Ishikawa (cell line): ENCODE results near the gene DIAPH2.

Source experiments
- CEBPB ChIP-seq: IDR thresholded peaks from 2 replicates; pipeline ENCODE4 v1.6.1; 2012
- CREB1 ChIP-seq: IDR thresholded peaks from 2 replicates; pipeline ENCODE4 v1.6.1; 2012; ENCODE audit warnings: low read depth
- EGR1 ChIP-seq: IDR thresholded peaks from 2 replicates; pipeline ENCODE4 v1.6.1; 2012
- EP300 ChIP-seq: IDR thresholded peaks from 2 replicates; pipeline ENCODE4 v1.6.1; 2012; ENCODE audit warnings: borderline replicate concordance
- FOXM1 ChIP-seq: IDR thresholded peaks from 2 replicates; pipeline ENCODE4 v1.6.1; 2012; ENCODE audit warnings: low read depth, borderline replicate concordance
- NFIC ChIP-seq: IDR thresholded peaks from 2 replicates; pipeline ENCODE4 v1.6.1; 2012
- RAD21 ChIP-seq: IDR thresholded peaks from 2 replicates; pipeline ENCODE4 v1.6.1; 2012; ENCODE audit warnings: low read depth
- TAF1 ChIP-seq: IDR thresholded peaks from 2 replicates; pipeline ENCODE4 v1.6.1; 2012; ENCODE audit warnings: low read depth, mild to moderate bottlenecking
- TCF12 ChIP-seq: IDR thresholded peaks from 2 replicates; pipeline ENCODE4 v1.6.1; 2012; ENCODE audit warnings: low read depth
- TEAD4 ChIP-seq: IDR thresholded peaks from 2 replicates; pipeline ENCODE4 v1.6.1; 2012
- YY1 ChIP-seq: IDR thresholded peaks from 2 replicates; pipeline ENCODE4 v1.6.1; 2012; ENCODE audit warnings: low read depth
- ZBTB7A ChIP-seq: IDR thresholded peaks from 2 replicates; pipeline ENCODE4 v1.6.1; 2012; ENCODE audit warnings: low read depth
- TF ChIP-seq, protein P1 (sequence below): IDR thresholded peaks from 2 replicates; pipeline ENCODE4 v1.6.1; 2012
- TF ChIP-seq, protein P2 (sequence below): IDR thresholded peaks from 2 replicates; pipeline ENCODE4 v1.6.1; 2012; ENCODE audit warnings: low read depth, mild to moderate bottlenecking
- TF ChIP-seq, protein P3 (sequence below): IDR thresholded peaks from 2 replicates; pipeline ENCODE4 v1.6.1; 2012

Gene DIAPH2

DNA sequence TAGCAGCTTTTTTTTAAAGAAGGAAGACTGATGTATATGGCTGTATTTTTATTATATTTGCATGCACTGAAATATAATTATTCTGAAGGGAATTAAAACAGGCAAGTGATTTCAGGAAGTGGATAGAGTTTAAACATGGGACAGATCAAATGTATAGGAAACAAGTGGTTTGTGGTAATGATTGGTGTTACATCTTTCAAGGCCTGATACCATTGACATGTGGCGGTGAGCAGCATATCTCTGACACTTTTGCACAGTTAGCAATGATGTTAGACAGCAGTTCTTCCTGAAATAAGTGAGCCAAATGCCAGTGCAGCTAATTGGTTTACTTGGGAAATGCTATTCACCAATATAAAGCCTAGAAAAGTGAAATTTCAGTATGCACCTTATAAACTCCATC is 471.2 kb downstream of the DIAPH2 start:
- no peak for TF ChIP-seq NFIC
- TF ChIP-seq FOXM1 = no peak
- no peak for TF ChIP-seq TEAD4
- TF ChIP-seq, protein P1, sequence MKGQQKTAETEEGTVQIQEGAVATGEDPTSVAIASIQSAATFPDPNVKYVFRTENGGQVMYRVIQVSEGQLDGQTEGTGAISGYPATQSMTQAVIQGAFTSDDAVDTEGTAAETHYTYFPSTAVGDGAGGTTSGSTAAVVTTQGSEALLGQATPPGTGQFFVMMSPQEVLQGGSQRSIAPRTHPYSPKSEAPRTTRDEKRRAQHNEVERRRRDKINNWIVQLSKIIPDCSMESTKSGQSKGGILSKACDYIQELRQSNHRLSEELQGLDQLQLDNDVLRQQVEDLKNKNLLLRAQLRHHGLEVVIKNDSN = no peak
- TF ChIP-seq CREB1 = no peak
- TF ChIP-seq RAD21 = no peak
- no peak for TF ChIP-seq EP300
- TF ChIP-seq TAF1 = no peak
- no peak for TF ChIP-seq TCF12
- TF ChIP-seq ZBTB7A = no peak
- no peak for TF ChIP-seq YY1
- TF ChIP-seq, protein P2, sequence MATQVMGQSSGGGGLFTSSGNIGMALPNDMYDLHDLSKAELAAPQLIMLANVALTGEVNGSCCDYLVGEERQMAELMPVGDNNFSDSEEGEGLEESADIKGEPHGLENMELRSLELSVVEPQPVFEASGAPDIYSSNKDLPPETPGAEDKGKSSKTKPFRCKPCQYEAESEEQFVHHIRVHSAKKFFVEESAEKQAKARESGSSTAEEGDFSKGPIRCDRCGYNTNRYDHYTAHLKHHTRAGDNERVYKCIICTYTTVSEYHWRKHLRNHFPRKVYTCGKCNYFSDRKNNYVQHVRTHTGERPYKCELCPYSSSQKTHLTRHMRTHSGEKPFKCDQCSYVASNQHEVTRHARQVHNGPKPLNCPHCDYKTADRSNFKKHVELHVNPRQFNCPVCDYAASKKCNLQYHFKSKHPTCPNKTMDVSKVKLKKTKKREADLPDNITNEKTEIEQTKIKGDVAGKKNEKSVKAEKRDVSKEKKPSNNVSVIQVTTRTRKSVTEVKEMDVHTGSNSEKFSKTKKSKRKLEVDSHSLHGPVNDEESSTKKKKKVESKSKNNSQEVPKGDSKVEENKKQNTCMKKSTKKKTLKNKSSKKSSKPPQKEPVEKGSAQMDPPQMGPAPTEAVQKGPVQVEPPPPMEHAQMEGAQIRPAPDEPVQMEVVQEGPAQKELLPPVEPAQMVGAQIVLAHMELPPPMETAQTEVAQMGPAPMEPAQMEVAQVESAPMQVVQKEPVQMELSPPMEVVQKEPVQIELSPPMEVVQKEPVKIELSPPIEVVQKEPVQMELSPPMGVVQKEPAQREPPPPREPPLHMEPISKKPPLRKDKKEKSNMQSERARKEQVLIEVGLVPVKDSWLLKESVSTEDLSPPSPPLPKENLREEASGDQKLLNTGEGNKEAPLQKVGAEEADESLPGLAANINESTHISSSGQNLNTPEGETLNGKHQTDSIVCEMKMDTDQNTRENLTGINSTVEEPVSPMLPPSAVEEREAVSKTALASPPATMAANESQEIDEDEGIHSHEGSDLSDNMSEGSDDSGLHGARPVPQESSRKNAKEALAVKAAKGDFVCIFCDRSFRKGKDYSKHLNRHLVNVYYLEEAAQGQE = no peak
- no peak for TF ChIP-seq CEBPB

DNA sequence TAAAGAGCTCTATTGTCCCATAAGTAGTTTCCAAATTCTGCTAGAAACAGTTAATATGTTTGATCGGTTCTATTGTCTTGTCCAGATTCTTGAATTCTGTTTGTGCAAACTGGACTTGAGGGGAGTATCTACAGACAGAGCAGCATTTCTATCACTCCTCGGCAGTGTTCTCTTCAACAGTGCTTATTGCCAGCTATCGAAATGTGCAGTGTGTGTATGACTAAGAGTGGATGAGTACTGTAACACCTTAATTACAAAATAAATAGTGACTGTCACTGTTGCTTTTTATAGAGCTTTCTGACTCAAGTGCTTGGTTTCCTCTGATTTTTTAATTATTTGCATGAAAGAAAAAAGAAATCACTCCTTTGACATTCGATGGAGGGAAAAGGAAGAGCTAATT is 473.6 kb downstream of the DIAPH2 start:
- TF ChIP-seq, protein P3, sequence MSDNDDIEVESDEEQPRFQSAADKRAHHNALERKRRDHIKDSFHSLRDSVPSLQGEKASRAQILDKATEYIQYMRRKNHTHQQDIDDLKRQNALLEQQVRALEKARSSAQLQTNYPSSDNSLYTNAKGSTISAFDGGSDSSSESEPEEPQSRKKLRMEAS = no peak
- TF ChIP-seq YY1 = no peak

DNA sequence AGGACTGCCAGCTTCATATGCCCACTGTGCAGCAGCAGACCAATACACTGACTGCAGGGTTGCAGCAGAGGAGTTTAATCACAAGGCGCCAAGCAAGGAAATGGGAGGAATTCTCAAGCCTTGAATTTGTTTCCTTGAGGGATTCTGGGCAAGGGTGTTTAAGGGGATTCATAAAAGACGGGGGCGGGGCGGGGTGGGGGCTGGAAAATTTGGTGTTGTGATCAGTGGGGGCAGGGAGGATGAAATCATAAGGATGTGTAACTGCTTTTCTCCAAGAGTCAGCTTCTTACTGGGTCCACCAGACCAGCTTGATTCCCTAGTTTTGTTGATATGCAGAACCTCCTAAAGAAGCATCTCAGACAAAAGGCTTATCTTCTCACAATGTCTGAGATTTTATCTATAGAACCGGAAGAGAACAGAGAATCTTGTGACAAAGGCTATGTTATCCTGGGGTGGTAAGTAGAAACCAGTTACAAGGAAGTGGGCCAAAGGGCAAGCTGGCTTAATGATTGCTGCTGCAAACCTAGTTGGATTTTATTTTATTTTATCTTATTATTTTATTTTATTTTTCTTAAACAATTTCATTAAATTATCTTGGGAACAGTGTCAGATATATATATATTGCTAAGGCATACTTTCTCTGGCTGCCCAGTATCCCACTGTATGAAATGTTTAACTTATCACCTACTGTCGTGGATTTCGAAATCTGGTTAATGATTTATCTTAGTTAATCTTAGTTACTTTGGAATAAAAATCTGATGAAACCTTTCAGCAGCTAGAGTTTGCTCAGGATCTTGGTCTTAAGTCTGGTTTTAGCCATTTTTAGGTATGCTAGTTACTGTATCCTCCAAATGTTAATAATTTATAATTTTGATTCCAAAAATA is 475.5 kb downstream of the DIAPH2 start:
- no peak for TF ChIP-seq CREB1

DNA sequence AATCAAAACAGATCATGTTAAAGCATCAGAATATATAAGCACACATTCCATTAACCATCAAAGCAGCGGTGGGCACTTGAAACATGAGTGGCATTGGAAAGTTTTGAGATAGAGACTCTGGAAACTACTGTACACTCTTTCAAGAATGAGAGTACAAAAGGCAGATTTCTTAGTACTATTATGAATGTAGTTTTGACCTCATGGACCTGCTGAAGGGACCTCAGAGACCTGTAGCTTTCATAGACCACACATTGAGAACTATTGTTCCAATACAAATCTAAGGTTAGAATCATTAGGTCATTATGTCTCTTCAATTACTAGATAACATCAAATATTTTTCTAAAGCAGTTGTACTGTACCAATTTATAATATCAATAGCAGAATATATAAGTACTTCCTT is 482.7 kb downstream of the DIAPH2 start:
- TF ChIP-seq, protein P1 = no peak
- TF ChIP-seq NFIC (no peak), TEAD4 (no peak), RAD21 (no peak), TAF1 (no peak), EGR1 (no peak), TCF12 (no peak)
- TF ChIP-seq, protein P3 = no peak

DNA sequence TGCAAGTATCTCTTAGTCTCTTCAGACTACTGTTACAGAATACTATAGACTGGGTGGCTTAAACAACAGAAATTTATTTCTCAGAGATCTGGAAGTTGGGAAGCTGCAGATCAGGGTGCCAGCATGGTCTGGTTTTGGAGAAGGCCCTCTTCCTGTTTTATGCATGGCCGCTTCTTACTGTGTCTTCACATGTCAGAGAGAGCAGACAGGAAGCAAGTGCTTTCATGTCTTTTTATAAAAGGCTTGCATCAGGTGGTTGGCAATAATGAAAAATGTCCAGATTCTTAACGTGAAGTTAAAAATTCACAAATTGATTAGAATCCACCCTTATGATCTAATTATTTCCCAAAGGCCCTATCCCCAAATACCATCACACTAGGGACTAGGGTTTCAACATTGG is 484.0 kb downstream of the DIAPH2 start:
- TF ChIP-seq CEBPB (no peak), YY1 (no peak), TCF12 (no peak), CREB1 (no peak), NFIC (no peak)
- TF ChIP-seq, protein P2 = no peak

DNA sequence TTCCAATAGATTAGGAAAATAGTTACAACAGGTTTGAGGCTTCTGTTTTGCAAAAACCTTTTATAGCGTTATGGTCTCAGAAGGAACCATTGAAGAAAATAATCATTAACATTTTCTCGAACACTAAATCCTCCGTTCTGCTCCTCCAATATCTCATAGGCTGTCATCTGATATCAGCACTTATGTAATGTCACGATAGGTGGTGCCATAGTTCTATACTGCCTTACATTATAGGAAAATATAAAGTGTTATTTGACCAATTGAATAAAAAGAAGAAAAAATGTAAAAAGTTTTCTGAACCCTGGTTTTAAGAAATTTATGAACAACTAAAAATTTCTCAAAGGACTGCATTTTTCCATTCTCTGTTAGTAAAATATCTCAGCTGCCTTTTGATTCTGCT is 490.5 kb downstream of the DIAPH2 start:
- no peak for TF ChIP-seq ZBTB7A
- TF ChIP-seq, protein P1 = no peak
- TF ChIP-seq CREB1 = no peak
- TF ChIP-seq EGR1 = no peak
- TF ChIP-seq YY1 = no peak
- TF ChIP-seq CEBPB = no peak
- TF ChIP-seq, protein P2 = no peak
- no peak for TF ChIP-seq TEAD4
- TF ChIP-seq TAF1 = no peak
- TF ChIP-seq EP300 = no peak
